CD4-positive, alpha-beta T cell treated with Interleukin-15 for 1 hour (primary cell): ENCODE results near the gene METTL16.

Experiments used
- DNase-seq: peaks from one replicate; pipeline ENCODE4 v3.0.0-alpha.2; 2020

The METTL16 gene

DNA sequence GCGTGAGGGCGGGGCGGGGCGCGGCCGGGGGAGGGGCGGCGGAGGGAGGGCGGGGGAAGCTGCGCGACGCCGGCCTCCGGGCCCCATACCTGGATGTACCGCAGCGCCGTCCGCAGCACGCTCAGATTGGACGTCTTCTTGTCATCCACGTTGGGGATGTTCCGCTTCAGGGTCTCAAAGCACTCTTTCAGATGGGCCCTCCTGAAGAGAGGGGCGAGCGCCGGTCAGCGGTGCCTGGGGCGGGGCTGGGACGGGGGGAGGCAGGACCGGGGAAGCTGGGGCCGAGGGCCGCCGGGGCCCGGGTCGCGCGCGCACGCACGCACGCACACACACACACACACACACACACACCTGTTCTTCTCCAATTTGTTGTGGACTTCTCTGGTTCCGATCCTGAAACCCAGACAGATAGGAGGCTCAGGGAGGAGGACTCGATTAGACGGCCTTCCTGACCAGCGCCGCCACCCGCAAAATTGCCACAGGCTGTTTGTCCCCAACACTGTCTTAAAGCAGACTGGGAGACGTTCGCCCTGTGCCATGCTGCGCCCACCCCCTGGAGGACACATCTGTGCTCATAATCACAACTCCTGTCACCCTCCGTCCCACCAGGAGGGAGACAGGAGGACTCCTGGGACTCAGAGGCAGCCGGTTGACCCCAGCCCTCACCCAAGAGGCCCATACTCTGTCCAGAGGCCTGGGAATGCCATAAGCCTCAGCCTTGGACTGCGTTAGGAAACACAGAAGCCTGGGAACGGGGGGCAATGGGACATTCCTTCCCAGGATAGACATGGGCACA lies 117.5 kb downstream of the METTL16 start:
- DNase-seq = no peak

DNA sequence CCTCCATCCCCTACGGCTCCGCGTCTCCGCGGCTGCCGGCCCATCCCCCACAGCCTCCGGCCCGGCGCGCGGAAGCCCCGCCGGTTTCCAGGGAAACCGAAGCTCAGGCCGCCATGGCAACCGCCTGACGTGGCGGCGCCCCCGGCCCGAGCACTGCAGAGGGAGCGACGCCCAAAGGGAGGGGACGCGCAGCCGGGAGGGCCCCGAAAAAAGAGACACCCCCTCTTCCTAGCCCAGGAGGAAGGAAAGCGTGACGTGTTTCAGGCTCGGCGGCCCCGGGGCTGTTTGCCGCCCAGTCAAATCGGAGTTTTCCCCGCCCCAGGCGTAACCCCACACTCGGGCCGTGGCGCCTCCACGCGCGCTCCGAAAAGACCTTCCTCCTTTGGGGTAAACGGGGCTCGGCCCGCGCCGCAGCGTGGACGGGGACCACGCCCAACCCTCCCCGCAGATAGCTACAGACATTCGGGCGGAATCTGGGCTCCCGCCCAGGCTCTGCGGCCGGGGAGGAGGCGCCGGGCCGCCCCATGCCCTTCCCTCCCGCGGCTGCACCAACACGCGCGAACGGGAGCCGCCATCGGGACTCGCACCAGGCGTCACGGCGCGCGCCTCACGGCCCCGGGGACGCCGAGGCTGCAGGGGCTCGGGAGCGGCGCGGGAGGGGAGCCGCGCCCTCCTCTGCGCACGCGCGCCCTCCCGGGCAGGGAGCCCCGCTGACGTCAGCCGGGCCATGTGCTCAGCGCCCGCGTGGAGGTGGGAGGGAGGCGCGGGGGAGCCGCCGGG lies 118.3 kb downstream of the METTL16 start:
- peak; percentile 94 for DNase-seq

DNA sequence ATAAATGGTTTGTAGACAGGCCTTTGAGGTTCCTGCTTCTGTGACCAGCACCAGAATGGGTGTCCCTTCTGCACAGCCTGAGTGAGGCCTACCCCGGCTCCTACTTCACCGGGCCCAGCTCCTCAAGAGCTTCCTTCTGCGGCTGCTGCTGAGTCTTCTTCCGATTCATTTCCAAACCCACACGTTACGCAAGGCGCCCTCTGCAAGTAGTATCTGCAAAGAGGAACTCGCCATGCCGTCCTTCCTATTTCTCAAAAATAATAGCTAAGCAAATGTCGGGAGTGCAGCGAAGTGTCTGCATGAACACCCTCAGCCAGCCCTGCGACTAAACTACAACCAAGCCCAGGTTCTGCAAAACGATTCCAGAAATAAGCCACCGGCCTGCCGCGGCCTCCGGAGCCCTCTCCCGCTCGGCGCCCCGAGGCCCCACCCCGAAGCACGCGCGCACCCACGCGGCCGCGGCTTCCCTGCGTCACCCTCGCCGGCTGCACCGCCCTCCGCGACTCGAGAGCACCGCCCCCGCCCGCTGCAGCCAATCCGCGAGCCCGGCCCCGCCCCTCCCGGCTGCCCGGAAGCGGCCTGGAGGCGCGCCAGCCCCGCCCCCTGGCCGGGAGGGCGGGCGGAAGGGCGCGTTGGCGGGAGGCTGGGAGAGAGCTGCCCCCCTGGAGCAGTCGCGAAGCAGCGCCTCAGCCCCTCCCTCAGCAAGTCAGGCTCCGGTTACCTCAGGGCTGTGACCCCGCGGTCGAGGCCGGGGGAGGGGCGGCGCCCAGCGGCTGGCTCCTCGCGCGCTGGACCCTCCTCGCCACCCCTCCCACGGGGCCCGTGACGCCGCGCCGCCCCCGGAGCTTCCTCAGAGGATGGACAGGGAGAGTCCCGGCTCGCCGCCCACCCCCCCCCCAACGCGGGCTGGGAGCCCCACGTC lies 119.2 kb downstream of the METTL16 start:
- peak; percentile 96 for DNase-seq

DNA sequence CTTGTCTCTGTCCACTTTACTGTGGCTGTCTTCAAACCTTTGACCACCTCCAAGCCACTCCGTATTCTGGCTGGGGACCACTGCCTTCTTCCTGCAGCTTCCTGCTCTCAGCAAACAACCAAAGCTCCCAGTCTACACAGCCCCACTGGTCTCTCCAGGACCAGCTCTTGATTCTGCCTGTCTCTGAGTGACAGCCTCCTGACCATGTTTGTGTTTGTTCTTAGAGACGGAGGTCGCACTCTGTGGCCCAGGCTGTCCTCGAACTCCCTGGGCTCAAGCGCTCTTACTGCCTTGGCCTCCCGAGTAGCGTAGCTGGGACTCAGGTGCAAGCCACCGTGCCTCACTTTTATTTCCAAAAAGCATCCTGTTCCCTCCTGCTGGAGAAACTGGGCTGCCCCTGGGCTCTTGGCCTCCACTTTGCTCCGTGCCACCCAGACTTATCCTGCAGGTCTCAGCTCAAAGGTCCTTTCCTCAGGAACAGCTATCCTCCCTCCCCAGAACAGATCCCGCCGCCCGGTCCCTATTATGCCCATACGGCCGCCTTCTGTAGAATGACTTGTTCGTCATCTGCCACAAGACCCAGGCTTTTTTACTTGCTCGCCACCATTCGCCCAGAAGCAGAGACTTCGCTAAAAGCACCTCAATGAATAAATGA lies 120.0 kb downstream of the METTL16 start:
- DNase-seq = no peak

DNA sequence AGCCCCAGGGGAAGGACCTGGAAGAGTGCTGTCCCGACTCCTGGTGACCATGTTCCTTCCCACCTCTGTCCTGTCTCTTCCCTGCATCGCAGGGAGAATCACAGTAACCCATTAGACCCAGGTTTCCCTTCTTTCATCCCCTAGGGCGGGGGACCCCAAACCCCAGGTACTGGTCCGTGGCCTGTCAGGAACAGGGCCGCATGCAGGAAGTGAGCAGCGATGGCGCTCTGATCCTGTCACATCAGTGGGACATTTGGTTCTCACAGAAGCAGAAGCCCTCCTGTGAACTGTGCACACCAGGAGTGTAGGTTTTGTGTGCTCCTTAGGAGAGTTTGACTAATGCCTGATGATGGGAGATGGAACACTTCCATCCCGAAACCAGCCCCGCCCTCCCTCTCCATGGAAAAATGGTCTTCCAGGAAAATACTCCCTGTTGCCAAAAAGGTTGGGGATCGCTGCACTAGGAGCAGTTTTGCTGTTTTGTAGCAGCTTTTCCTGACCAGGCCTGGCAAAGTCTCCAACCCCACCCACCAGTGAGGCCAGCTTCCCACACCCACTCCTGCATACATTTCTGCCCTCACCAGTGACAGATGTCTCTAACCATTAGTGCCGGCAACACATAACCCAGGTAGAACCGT lies 121.4 kb downstream of the METTL16 start:
- DNase-seq = no peak

DNA sequence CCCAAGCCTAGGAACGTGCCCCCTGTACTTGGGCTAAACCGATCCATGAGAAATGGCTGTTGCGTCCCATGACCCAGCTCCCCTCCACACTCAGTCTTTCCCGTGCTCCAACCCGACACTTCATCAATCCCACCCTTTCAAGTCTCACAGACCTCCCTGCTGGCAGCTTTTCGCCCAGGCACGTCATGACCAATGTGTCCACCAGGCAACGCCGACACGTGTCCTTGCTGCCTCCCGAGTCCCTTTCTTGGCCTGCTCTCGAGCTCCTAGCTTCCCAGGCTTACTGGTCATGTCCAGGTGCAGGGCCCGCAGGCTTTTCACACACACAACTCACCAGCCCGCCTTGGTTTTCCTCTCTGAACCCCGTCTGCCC lies 123.0 kb downstream of the METTL16 start:
- no peak for DNase-seq

DNA sequence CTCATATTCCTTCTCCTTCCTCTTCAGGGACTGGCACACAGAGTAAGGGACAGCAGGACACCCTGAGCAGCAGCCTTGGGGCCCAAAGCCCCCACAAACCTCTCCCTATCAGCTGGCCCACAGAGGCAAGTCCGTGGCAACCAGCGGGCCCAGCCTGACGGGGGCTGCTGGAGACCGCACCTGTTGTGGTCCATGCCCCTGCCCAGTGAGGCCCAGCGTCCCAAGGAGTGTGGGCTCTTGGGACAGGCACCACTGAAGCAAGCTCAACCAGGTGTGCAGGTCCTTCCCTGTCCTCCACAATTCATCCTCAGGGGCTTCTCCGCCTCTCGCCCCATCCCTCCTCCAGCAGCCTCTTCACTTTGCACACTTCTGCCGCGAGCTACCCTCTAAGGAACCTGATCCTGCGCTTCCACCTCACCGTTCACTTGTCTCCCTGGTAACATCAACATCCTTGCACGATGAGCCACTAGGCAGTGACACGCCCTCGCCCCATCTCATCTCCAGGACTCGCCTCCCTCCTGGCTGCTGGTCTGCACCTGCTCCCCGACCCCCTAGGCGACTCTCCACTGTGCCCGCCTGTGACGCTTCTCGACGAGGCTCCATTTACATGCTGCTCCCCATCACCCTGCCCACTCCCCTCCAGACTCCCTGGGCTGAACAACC lies 123.5 kb downstream of the METTL16 start:
- DNase-seq = no peak

DNA sequence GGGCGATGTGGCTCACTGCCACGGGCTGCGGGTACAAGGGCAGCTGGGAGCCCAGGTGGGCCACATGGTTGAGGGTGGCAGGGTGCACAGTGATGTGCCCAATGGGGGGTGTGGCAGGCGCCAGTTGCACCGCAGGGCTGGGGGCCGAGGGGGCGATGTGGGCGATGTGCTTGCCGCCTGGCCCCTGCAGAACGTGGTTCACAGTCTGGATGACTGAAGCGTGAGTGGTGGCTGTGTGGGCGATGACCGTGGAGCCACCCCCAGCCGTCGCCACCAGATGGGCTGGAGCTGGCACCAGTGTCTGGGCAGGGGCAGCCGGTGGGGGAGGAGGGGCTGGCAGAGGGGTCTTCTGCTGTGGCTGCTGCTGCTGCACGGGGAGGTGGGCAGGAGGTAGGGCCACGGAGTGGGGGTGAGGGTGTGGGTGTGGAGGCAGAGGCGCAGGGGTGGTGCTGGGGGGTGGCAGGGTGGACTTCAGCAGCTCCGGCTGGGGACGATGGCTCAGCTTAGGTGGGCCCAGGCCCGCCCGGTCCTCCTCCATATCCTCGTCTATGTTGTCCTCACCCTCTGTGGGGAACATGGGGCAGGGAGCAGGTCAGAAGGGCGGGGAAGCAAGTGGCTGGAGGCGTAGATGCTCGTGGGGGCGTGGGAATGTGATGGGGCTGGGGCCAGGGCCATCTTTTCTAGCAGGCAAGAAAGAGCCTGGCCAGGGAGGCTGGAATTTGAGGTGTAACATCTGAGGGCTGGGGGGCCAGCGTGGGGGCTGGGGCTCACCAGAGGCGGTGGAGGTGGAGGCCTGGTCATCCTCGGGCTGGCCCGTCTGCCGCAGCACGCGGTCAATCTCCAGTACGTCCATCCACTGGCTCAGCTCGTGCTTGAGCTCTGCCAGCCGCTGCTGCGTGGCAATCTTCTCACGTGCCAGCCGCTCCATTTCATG lies 124.3 kb downstream of the METTL16 start:
- DNase-seq = no peak

DNA sequence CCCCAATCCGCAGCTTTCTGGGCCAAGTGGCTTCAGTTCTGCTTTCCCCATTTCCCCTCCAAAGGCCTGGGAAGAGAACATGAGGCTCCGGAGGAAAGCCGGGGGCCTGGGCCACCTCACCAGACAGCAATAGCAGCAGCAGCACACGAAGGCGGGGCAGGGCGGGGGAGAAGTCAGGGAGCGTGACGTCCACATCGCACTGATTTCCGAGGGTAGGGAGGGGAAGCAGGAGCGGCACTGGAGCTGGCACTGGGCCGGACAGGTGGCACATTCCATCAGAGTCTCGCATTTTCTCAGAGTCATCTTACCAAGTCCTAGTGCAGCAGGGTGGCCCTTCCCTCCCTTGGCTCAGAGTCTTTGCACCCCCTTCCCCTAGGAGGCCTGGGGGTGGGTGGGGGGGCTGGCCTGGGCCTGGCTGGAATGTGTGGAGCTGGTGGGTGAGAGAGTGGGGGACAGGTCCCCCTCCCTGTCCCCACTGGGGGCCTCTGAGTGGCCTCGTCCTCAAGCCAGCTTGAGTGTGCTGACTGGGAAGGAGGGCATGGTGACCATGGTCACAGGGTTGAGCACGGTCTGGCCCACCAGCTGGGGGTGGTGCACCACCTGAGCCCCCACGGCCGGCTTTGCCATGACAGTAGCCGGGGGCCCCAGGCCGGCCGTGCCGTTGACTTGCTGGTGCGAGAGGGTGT lies 125.1 kb downstream of the METTL16 start:
- DNase-seq = no peak

DNA sequence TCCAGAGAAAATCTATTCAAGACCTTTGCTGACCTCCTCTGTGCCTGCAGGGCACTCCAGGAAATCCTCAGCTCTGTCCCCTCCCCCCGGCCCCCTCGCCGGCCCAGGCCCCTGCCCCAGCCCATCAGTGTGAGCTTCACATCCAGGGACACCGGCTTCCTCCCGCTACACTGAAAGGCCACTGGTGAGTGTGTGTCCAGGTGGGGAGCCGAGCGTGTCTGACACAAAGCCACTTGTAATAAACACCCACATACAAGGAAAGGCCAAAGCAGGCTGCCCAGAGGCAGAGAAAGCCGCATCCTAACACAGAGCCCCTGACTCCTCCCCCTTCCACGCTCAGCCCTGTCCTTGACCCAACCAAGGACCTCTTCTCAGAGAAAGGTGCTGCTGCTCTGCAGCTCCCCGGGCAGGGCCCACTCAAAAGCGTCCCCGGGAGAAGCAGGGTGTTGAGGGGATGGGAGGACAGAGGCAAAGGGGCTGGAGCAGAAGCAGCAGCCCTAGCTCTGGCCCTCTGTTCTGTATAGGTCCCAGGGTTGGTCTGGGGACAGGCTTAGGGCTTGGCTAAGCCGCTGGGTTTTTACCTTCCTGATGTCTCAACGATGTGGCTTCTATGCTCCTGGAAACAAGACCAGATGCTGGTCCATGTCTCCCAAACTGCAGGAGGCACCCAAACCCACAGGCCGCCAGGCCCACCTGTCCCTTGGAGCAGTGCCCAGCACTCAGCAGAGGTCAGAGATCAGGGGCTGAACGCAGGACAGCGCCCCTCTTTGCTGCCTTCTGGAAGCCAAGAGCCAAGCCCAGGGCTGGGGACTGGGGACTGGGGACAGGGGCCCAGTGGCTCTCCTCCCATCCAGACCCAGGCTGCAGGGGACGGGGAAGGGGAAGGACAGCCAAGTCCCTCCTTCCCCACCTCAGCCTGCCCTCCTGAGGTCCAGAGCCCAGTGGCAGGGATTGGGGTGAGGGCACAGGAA lies 126.2 kb downstream of the METTL16 start:
- DNase-seq = no peak

DNA sequence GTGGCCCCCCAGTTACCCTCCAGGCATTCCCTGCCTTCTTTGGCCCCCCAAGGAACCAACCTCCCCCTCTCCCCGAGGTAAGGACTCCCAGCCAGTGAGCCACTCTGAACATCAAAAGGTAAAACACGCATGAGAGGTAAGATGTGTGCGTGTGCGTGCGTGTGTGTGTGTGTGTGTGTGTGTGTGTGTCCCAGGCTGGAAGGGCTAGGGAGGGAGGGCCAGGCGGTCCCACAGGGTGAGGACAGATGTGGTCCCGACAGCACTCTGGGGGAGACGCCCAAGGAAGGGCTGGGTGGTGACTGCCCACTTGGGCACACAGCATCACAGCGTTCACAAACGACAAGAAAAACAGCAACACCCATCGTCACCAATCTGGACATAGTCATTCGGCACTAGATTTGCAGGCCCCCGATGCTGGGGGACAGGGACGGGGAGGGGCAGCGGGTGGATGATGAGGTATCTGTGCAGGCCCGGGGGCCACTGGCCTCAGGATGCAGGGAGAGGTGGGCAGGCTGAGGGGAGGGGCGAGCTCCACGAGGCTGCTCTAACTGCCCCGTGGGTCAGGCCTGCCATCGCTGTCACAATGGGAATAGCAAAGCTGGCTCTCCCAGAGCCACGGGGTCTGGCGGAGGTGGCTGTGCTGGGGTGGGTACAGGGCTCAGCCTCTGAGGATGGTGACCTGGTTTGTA lies 127.1 kb downstream of the METTL16 start:
- DNase-seq = no peak

DNA sequence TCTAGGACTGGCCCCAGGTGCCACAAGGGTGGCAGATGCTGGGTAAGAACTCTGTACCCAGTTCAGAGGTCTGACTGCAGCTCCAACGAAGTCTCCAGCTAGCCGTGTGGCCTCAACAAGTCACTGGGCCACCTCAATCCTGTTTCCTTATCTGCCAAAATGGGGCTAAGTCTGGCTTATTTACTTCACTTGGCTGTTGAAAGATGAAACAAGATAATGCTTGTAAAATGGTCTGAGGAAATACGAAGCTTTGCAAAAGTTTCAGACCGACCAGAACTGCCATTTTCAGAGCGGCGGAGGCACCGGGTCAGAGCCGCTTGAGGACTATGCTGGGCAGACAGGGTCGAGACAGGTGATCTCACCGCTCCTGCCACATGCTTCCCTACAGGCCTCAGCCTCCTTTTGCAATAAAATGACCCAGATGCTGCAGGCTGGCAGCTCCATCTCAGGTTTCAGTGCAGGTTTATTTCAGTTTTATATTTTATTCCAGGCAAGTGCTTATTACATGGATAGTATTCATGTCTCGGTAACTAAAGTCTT lies 128.0 kb downstream of the METTL16 start:
- DNase-seq = no peak

DNA sequence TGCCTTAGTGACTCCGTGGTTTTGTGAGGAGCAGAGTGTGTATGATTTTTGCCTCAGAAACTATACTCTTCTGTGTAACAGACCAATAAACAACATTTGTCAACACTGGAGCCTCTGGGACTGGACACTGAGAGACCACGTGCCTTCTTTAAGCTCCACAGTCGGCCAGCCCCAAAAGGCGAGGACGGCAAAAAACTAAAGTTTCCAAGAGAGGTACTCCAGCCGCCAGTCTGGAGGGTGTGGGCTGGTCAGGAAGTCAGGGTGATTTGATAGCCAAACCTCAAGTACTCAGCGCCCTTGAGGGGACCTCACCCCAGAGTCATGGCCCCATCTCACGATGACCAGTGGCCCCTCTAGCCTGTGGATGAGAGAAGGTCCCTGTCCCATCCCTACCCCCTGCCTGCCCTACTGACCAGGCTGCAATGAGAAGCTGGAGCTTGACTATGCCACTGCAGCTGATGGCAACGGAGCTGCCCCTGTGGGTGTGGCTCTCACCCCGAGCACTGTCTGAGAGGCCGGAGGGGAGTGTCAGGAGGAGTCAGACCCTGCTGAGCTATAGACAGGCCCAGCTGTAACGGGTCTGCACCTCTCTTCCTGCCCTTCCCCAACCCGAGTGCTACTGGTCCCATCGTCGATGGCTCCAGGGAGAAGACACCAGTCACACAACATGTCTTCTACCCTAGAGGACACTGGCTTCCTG lies 130.6 kb downstream of the METTL16 start:
- no peak for DNase-seq

DNA sequence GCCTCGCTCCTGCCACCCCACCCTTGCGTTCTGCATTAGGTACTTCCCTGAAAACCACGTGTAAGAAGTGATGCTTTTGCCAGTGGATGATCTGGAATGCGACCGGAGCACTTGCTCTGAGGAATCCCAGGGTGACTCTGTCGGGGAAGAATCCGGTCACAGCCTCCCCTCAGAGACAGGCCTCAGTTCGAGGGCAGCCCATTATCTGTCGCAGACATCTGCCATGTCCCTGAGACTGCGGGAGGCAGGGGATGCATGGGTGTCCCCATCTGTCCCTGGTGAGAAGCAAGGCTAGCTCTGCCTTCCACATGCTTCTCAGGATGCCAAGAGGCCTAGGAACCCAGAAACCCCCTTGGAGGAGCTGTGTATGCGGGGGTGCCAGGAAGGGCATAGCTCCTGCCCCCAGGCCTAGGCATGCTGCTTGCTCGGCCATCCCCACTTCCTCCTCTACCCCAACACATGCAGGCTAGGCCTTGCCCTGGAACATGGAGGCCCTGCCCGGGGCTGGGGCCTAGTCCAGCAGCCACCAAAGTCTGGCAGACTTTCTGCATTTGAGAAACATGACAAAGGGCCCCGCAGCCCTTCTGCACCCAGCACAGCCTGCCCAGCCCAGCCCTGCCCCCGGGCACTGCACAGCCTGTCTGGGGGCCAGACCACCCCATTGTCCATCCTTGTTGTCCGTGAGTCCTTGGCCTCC lies 131.3 kb downstream of the METTL16 start:
- no peak for DNase-seq

DNA sequence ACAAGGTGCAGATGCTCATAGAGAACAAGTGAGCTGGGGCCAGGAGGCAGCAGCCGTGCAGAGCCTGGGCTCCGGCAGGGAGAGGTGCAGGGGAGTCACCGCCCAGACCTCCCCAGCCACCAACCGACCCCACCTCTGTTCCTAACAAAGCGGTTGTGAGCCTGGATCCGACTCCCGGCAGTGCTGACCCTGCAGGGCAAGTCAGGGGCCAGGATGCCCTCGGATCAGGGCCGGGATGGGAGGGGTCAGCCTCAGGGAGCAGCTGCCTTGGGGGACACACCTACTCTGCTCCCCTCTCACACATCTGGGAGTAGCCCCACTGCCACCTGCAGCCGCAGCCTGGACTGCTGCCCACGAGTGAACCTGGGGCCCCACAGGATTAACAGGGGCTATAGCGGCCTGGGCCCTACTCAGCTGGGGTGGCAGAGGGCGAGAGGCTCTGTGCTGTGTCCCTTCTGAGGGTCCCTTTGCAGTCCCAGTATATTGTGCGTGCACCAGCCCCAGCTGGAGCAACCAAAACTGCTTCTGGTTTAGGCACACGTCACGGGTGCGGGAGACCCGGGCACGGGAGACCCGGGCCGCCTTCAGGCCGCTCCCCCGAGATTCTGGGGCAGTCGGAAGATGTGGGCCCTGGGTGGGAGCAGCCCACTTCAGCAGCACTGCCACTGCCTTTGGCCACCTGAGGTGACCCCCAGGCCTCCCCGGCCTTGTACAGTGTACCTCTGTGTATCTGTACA lies 132.0 kb downstream of the METTL16 start:
- no peak for DNase-seq

DNA sequence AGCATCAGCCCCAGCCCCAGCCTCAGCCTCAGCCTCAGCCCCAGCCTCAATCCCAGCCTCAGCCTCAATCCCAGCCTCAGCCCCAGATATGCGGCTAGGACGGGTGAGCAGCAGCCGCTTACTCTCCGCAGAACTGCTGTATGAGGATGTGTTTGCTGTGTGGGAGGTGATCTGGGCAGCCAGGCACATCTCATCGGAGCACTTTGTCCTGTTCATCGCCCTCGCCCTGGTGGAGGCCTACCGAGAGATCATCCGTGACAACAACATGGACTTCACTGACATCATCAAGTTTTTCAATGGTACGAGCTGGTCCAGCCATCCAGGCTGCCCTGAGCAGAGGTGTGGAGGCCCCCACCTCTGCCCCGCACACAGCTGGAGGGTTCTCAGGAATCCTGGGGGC lies 132.8 kb downstream of the METTL16 start:
- no peak for DNase-seq
